GM04503 (cell line): Measurements from ENCODE around the gene LRP2BP.
"Not testable (repeated sequence)": the region's sequence is repeated elsewhere in the genome, so short reads cannot be mapped to it uniquely, and the experiment has no call there.

Experiments used
- DNase-seq: peaks from one replicate; pipeline ENCODE4 v3.0.0-alpha.2; 2012; ENCODE audit warnings: low read depth

Gene LRP2BP

DNA sequence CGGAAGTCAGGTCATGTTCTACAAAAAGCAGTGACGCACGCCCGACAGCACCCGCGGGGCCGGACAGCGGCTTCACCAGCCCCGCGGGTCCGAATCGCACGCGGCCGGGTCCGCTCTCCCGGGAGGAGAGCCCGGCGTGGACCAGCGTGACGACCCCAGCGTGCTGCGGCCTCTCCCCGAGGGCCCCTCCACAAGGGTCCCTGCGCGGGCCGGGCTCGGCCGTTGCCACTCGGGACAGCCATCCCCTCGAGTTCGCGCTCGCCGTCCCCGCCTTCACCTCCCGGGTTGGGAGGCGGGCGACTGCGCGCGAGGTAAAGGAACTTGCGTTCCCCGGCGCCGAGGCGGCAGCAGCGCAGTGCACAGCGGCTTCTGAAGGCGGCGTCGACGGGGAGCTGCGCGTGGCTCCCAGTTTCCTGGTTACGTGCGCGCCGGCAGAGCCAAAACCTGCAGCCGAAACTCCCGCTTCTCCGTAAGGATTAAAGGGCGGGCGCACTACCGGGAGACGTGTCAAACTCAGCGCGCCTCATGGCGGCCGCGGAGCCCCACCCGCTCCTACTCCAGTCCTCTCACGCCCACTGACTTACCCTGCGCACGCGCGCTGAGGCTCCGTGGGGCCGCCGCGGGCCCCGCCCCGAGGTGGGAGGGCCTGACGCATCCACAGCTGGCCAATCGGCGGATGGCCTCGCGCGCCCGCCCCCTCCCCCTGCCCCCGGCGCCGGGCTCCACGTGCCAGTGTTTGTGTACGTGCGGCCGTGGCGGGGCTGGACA, 416 bp upstream of the LRP2BP start:
- DNase-seq: peak; percentile 80

DNA sequence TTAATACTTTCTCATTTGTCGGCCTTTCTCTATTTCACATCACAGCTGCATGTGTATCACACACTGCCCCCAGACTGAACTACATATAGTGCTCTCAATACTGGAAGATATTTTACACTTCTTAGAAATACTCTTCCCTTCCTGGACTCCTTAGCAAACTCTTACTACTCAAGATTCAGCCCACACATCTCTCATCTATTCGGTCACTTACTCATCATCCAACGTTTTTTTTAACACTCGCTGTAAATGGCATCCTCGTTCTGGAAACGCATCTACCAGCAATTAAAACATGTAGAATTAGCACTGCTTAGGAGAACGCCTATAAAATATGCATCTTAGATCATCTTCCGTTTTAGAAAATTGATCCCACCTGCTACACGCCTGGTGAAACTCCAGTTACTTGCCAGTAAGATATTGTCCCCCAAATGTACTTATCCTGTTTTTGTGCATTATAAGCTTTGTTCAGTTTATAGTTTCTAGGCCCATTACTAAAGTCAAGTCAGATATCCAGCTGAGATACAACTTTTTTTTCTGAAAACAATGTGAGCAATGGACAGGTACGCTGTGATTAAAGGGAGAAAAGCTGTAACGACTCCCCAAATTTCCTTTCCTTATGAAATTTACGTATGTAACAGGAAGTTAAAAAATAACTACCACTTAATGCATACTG, 1.0 kb downstream of the LRP2BP start:
- DNase-seq: no peak

DNA sequence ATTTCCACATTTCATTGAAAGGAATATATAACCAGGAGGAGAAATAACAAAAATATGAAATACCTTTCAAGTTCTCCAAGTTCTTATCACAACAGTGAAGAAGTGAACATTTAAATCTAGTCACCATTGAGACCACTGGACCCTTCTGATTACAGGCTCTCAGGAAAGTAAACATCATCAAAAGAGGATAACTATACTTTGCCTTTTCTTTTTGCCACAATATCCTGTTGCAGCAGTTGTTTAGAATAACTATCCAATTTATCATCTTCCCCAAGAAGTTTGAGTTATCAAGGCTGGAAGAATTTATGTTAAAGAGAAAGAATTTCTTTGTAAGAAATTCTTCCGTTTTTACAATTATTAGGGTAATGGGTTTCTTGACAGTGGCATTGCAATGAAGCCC, 3.6 kb downstream of the LRP2BP start:
- DNase-seq: no peak

DNA sequence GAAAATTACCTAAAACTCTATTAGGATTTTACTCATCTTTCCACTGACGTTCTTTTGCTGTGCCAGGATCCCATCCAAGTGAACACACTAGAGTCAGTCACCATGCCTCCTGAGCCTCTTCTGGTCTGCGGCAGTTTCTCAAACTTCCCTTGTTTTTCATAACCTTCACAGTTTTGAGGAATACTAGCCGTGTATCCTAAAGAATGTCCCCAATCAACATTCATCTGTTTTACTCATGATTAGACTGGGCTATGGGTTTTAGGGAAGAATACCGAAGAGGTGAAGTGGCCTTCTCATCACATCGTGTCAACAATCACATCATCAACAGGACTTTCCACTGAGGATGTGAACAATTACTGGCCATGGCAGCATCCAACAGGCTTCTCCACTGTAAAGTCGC, 4.8 kb downstream of the LRP2BP start:
- no peak for DNase-seq

DNA sequence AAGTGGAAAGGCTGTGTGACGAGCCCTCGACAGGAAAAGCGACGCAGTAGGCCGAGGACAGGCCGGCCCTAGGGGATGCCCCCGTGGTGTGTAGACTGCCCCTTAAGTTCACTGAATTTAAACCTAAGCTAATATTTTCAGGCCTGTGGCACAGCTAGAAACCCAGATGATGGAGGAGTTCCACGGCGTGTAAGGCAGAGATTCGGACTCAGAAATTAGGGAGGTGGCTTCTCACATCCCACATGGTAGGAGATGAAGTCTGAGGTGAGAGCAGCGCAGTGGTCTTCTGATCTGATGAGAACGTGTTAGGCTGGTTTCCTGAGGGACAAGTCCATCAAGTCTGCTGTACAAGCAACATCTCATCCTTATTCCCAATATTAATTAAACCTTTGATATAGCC, 7.8 kb downstream of the LRP2BP start:
- DNase-seq: no peak

DNA sequence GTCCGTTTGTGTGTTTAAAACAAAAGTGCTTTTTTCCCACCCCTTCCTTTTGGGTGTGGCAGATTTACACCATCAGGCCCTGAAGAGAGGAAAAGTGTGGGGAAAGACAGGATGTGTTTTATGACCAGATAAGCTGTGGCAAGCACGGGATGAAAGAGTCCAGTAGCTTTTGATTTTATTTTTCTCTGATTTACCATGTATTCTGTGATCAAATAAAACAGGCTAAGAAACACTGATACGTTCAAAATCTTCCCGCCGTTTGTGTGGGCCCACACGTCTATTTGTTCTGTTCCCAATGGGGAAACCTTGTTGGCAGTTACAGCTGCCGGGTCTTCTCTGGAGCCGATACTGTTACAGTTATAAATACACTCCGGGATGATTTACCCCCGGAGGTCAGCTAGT, 10.8 kb downstream of the LRP2BP start:
- no peak for DNase-seq

DNA sequence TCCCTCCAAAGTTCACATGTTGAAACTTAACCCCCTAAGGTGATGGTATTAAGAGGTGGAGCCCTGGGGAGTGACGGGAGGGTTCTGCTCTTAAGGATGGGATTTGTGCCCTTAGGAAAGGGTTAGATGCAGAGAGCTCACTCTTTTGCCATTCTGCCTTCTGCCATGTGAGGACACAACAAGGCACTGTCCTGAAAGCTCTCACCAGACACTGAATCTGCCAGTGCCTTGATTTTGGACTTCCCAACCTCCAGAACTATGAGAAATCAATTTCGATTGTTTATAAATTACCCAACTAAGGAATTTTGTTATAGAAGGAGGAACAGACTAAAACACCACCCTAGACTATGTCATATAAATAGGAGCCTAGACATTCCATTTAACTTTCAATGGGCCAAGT, 11.7 kb downstream of the LRP2BP start:
- no peak for DNase-seq

DNA sequence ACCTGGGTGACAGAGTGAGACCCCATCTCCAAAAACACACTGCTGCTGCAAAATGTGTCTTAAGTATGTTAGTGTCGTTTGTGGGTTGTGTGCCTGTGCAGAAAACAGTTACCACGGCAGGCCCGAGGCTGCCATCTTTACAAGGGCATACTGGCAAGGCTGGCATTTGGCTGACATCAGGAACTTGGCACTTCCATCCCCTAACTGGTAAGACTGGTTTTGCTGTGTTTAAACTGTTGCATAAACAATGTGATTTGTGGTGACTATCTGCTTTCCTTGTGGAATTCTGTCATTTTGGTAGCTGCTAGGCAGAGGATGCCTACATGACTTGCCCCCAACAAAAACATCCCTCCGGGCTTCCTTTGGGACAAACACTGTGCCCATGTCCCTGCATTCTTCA, 12.3 kb downstream of the LRP2BP start:
- no peak for DNase-seq

DNA sequence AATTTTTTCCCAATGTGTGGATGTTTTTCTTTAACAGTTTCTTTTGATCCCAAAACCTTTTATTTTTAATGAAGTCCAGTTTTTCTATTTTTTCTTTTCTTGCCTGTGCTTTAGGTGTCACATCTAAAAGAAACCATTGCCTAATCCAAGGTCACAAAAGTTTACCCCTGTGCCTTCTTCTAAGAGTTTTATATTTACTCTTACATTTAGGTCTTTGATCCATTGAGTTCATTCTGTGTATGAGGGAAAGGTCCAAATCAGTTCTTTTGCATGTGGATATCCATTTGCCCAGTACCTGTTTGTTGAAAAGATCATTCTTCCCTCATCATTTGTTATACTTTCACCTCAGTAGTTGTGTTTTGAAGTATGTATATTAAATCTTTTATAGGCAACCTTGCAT, 13.0 kb downstream of the LRP2BP start:
- DNase-seq: no peak

DNA sequence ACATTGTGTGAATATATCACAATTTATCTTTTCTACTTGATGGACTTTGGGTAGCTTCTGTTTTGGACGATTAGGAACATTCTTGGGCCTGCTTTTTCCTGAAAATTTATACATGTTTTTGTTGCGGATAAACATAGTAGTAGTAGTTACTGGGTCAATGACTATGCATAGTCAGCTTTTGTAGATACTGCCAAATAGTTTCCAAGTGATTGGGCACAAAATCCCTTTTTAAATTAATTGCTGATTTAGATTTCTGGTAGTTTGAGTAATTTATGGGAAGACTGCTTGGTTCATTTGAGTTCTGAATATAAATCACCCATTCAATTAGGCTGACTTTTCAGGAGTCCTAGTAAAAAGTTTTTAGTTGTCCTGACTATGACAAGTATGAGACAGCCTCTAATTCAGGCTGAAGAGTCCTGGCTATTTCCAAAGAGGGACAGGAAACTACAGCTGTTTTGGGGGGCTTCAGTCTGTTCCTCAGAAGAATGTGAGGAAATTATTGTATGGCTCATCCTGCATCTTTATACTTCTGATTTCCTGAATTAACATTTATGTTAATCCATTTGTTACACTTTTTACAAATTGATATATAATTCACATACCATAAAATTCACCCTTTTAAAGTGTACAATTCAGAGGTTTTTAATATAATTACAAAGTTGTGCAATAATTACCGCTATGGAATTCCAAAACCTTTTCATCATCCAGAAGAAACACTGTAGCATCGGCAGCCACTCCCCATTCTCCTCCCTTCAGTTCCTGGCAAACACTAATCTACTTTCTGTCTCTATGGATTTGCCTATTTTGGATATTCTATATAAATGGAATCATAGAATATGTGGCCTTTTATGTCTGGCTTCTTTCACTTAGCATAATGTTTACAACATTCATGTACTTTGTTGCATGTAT, 14.2 kb downstream of the LRP2BP start:
- DNase-seq: no peak

DNA sequence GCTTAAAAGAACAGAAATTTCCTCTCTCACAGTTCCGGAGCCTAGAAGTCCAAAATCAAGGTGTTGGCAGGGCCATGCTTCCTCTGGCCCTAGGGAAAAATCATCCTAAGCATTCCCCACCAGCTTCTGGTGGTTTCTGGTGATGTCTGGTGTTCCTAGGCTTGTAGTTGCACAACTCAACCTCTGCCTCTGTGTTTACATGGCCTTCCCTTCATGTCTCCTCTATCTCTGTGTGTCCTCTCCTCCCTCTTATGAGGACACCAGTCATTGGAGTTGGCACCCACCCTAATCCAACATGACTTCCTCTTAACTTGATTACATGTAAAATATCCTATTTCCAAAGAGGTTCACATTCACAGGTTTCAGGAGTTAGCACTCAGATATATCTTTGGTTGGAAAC, 15.4 kb downstream of the LRP2BP start:
- DNase-seq: no peak

DNA sequence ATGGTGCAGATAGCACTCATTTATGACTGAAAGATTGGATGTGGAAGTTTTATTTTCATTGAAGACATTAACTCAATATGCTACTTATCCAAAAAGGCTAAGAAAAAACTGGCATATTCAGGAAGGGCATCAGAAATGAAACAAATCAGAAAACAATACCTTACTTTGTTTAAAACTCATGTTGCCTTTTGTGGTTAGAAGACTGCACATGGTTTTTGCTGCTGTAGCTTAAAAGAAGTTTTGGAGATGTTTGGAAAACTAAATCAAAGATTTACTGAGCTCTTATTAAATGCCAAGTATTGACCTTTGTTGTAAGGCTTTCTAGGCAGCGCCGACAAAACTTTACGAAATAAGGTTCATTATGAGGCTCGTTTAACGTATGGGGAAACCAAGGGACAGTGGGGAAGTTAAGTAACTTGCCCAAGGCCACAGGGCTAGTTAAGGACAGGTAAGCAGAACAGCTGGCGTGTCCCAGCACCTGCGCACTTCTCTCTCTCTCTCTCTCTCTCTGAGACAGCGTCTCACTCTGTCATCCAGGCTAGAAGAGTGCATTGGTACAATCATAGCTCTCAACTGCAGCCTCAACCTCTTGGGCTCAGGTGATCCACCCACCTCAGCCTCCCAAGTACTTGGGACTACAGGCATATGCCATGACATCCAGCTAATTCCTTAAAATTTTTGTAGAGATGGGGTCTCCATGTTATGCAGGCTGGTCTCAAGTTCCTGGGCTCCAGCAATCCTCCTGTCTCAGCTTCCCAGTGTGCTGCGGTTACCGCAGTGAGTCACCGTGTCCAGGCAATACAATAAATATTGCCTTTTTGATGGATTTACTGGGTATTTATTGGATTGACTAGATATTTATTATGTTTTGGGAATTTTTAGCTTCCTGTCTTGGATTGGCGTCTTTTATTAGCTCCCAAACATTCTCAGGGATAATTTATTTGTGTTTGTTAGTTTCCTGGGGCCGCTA, 16.1 kb downstream of the LRP2BP start:
- no peak for DNase-seq

DNA sequence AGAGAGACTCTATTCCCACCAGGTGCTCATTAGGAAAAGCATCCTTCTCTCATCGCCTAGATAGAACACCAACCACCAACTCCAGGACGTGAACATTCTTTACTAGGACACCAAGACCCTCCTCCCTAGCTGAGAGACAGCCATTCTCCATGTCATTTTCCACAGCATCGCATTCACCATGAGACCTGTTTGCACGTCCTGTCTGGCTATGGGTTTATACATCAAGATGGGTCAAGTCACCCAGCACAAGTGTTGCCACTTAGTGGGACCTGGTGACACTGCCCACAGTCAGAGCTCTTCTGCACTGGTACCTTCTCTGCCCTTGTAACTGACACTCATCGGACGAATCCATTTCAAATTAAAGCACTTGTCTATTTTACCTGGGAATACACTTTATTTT, 17.5 kb downstream of the LRP2BP start:
- no peak for DNase-seq

DNA sequence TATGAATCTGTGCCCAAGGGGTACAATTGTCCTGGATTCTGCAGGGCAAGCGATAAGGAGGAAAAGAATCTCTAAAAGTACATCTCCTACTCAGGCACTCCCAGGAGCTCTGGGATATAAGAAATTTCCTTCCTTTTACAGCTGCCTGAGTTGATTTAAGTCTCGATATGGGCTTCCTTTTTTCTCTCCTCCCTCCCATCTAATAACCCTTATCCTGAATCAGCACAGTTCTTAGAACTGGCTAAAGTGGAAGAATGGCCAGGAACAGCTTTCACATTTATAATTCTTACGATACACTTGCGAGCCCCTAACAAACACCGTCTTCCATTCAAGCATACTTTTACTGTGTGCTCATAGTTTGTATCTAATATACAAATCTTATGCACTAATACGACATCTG, 21.2 kb downstream of the LRP2BP start:
- no peak for DNase-seq

DNA sequence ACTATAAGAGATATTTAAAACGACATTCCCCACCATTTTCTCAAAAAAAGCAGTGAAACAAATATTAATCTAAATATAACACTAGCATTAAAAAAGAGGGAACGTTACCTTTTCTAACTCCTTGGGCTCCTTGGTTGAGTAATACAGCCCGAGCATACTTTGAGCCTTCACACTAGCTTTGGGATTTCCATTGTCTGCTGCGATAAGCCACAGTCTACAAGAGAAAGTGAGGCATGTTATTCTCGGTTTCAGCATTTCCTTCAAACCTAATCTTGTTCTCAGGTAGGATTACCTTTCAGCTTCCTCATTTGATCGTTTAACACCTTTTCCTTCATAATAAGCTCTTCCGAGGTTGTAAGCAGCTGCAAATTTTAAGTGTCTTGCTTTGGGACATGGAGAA, 21.7 kb downstream of the LRP2BP start:
- no peak for DNase-seq

DNA sequence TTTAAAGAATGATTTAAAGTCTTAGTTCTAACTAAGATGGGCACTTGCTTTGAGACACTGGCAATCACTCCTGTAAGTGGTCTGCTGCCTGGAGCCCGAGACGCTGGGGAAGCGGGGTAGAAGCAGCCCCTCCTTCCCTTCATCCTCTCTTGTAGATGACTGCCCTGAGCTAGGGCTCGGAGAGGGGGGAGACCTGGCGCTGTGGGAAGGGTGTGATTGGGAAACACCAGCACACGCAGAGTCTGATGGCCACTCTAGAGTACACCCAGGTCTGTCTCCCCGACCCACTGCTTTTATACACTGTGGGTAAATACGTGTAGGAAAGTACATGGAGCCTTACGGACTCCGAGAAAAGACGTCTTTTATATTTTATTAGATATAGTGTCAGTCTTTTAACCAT, 24.0 kb downstream of the LRP2BP start:
- DNase-seq: no peak

DNA sequence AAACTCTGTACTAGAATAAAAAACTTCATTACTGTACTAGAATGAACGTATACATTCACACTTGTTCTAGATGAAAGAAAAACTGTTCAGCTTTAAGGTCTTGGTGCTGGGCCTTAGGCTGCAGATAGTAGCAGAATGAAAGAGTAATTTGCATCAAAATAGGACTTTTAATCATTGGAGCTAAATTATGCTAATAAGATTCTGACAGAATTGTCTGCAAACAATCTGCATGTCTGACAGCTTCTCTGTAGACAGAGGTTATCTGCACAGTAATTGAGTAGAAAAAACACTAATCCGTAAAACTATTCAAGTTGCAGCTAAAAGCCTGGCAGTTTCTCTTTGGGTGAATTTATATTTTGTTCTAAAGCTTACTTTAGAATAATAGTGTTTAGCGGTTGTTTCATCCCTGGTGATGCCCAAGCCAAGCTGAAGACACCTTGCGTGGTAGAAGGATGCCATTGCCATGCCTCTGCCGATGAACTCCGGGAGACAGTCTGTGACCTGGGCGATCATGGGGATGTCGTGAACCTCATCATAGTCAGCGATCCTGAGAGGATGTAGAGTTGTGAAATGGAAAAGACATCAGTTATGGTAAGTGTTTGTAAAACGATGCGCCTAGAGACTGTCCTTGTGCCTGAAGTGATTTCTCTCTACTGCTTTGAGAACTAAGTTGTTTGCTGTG, 25.3 kb downstream of the LRP2BP start:
- DNase-seq: no peak

DNA sequence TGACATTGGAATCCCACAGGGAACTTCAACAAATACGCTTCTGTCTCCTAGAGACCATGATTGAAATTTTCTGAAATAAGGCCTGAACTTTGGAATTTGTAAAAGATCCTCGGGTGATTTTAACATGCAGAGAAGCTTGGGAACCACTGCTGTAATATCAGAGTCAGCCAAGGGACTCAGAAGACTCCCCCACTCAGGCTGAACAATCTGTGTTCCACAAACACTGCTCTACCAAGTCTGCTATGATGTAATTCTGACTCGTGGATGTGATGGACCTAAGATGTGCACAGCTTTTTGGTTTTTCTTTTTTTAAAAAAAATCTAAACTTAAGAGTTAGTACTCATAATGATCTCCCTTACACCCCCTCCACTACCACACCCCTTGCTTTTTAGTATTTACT, 26.0 kb downstream of the LRP2BP start:
- no peak for DNase-seq

DNA sequence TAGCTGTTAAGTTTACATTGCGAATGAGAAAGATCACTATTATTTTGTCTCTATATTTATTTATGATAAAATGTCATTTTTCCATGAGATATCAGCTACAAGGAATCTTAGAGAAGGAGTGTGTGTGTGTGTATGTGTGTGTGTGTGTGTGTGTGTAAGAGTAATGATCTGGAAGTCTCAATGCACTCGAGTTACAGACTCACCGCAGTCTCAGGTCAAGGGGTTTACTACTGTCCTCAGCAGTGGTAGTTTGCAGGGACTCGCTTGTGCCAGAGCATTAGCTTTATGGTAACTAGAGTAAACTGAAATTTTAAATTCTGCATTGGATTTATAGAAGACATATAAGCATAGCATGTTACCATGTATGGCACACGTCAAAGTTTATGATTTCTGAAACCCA, 30.8 kb downstream of the LRP2BP start:
- DNase-seq: no peak

DNA sequence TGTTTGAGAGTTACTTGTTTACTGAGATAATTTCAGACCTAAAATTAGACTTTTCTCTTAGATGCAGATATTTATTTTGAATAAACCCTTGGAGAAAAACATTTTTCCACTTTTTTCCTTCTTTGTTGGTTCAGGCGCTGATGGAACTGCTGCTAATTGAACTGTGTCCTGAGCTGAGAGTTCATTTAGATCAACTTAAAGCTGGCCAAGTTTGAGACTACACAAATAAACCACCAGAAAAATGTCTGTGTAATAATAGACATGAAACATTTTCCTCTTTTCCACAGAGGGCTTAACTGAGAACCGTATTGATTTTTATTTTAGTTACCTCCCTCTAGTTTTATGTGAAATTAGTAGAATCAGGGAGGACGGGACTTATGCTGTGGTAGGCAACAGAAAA, 32.5 kb downstream of the LRP2BP start:
- DNase-seq: no peak

DNA sequence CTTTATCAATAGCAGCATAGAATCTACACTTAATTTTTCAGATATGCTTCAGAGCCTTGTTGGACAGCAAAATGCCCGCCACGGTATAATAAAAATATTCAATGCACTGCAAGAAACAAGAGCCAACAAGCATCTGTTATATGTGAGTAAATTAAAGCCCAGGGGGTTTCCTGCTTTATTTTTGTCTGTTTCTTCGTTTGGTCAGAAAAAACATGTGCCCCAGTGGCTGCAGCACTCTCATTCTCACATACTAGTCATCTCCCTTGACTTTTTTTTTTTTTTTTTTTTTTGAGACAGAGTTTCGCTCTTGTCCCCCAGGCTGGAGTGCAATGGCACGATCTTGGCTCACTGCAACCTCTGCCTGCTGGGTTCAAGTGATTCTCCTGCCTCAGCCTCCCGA, 33.2 kb downstream of the LRP2BP start:
- not testable (repeated sequence) for DNase-seq
